HG03039 (cell line): ENCODE data around the gene CHRNA4.

Experiments used
- ATAC-seq: cut with Tn5 transposase; IDR thresholded peaks from one replicate; pipeline ENCODE4 v1.9.1; 2021; ENCODE audit warnings: mild to moderate bottlenecking, moderate library complexity; ENCODE audit not compliant: unreplicated experiment

Gene CHRNA4

DNA sequence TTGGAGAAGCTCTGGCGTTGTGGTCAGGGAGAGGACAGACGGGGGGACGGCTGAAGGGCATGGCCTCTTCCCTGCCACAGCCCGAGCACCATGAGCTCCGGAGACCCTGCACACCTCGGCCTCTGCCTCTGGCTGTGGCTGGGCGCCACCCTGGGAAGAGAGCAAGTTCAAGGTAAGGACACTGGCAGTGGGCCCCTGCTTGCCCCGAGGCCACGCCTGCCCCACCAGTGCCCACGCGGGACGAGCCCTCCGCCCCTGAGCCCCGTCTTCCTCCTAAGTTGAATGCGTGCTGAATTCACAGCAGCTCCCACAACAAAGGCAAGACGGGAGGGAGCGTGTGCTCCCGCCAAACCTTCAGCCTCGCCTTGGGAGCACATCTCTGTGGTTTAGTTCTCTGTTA is 66.1 kb downstream of the CHRNA4 start:
- ATAC-seq, result no peak

DNA sequence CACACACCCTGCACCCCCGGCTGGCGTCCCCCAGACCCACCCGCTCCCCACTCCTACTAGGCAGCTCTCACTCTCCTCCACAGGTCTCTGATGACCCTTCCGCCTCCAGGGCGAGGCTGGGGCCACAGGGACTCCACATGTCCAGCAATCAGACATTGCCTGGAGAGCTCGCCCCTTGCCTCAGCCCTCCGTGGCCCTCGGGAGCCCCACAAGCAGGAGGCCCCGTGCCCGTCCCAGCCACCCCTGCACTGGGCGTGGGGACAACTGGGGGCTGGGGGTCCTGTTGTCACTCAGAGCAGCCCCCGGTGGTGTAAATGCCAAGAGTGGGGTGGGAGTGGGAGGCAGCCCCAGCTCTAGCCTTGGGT is 66.6 kb downstream of the CHRNA4 start:
- ATAC-seq, result no peak

DNA sequence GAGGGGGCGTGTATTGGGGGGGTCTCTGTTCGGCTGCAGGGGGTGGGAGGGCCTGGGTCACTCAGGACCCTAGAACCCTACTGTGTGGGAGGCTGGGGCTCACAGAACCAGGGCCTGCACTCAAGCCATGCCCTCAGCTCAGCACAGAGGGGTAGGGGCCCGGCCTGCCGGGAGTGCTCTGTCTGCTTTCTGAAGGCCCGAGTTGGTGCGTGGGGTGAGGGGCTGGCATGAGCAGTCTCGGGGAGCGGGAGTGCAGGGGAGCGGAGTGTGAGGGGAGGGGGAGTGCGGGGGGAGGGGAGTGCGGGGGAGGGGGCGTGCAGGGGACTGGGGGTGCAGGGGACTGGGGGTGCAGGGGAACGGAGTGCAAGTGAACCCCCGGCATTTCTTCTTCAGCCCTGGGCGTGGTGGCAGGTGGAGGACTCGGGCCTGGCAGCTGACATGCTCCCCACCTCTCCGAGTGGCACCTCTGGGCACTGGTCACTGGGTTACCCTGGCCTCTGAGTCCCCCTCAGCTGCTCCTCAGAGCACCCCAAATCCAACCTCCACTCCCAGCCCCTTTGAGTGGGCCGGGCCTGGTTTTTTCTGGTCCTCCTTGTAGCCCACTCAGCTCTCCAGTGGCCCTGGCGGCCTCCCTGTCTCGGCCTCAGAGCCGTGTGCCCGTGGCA is 67.1 kb downstream of the CHRNA4 start:
- no peak for ATAC-seq

- no peak for ATAC-seq
These were observed 67.7 kb downstream of the CHRNA4 start for GRCh38 chr20:63293456-63293855.
